ENCODE results near the gene B4GALT1.

DNA sequence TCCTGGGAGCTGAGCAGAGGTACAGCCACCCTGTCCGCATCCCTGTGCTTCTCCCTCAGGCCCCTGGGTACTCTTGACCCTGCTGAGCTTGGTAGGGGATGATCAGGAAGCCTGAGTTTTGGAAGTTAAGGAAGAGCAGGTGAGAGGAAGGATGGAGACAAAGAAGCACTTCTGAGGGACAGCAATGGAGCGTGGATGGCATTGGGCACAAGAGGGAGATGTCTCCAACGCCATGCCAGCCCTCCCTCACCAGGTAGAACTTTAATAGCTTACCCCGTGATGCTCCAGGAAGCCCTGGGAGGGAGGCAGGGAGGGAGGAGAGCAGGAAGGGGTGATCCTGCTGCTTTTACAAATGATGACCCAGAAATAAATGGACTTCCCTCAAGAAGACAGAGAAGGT, 60.8 kb downstream of the B4GALT1 start:
- TF ChIP-seq, protein P1, sequence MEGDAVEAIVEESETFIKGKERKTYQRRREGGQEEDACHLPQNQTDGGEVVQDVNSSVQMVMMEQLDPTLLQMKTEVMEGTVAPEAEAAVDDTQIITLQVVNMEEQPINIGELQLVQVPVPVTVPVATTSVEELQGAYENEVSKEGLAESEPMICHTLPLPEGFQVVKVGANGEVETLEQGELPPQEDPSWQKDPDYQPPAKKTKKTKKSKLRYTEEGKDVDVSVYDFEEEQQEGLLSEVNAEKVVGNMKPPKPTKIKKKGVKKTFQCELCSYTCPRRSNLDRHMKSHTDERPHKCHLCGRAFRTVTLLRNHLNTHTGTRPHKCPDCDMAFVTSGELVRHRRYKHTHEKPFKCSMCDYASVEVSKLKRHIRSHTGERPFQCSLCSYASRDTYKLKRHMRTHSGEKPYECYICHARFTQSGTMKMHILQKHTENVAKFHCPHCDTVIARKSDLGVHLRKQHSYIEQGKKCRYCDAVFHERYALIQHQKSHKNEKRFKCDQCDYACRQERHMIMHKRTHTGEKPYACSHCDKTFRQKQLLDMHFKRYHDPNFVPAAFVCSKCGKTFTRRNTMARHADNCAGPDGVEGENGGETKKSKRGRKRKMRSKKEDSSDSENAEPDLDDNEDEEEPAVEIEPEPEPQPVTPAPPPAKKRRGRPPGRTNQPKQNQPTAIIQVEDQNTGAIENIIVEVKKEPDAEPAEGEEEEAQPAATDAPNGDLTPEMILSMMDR (IDR thresholded peaks at IDR 0.05), result no peak
- TF ChIP-seq ZFX (IDR thresholded peaks at IDR 0.05; ENCODE audit: borderline replicate concordance), result no peak

Data from 22Rv1 (cell line).